SKM-1 (cell line): ENCODE data around the gene TMEM47.

Experiments
- DNase-seq: peaks from one replicate; lab custom pipeline; 2025; ENCODE audit not compliant: unreplicated experiment; lab: John Stamatoyannopoulos, UW

Gene TMEM47

GRCh38 chrX:34586346-34586911 is 70.7 kb downstream of the TMEM47 start:
- DNase-seq: no peak

GRCh38 chrX:34585561-34585960 is 71.5 kb downstream of the TMEM47 start:
- no peak for DNase-seq

GRCh38 chrX:34584781-34585180 is 72.3 kb downstream of the TMEM47 start:
- DNase-seq: no peak

GRCh38 chrX:34580069-34580468 is 77.0 kb downstream of the TMEM47 start:
- no peak for DNase-seq

- no peak for DNase-seq
Observed at GRCh38 chrX:34578237-34578636, 78.8 kb downstream of the TMEM47 start.
